Activated CD4-positive, CD25-positive, alpha-beta regulatory T cell treated with anti-CD3 and anti-CD28 coated beads, Interleukin-2, amount 50 U/mL, for 16 hours (primary cell): ENCODE measurements around the gene UGT2B28.
"Not testable (repeated sequence)": the region's sequence is repeated elsewhere in the genome, so short reads cannot be mapped to it uniquely, and the experiment has no call there.

Experiments
- DNase-seq: peaks from one replicate; pipeline ENCODE4 v3.0.0-alpha.2; 2020; ENCODE audit warnings: low read depth, low spot score

UGT2B28 gene

DNA sequence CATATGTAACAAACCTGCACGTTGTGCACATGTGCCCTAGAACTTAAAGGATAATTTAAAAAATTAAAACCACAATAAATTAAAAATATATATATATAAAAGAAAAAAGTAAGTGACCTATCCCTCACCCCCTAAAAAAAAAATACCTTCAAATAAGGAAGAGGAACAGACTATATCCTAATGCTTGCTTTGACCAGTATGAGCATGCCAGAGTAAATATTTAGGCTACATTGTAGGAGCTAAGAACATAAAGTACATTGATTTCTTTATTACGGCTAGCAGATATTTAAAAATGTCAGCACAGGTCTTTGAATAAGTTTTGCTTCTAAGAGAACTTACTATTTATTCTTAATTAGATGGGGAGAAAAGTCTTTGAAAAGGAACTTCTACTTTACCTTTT lies 62.8 kb downstream of the UGT2B28 start:
- not testable (repeated sequence) for DNase-seq

DNA sequence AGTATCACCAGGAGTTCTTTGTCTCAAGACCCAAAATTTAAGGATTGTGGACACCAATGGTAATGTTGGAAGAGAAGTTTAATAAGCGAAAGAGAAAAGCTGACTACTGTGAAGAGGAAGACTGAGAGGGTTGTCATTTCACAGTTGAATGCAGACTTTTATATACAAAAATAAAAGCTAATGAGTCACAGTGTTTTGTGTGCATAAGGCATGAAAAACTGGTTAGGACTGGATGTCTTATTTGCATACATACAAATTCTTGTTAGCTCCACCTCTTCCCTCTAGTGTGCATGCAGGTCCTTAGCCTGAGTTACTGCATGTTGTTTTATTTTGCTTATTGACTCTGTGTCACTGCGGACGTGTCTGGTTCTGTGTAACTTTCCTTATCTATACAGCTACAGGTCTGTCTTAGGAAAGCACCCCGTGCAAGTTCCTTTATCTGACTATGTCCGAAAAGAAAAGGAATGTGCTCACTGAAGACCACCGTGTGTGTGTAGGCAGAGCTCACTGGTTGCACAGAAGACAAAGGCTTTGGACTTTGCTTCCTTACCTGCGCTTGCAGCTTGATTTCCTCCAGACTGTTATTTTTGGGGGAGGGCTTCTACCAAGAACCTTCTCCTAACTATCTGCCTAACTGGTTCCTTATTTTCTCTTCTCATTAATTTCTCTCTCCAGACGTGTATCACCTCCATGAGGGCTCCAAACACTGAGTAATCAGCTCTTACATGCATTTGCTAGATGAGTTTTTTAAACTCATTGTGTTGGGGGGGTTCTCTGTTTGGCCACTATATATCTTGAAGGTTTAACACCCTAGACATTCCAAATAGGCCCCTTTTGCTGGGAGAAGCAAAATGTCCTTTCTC lies 63.5 kb downstream of the UGT2B28 start:
- DNase-seq, result not testable (repeated sequence)
